CD14-positive monocyte (primary cell): ENCODE results near the gene TPST1. TPM values are rescaled to one million over a fixed set of nuclear protein-coding genes. Genes with fewer than 3 reads are reported as not detected.

ENCODE experiments used
- DNase-seq, 3 donors: peaks; one replicate each; pipeline ENCODE4 v3.0.0-alpha.2; 2011 to 2022
- H2AFZ ChIP-seq: 2 replicates; pipeline ENCODE4 v1.6.0; 2012; ENCODE audit warnings: mild to moderate bottlenecking, low read depth, low read length, inconsistent platforms; ENCODE audit not compliant: insufficient read depth, poor library complexity, severe bottlenecking
- H3K27ac ChIP-seq, 2 donors: 1 replicate in 1 of 2; 2 replicates in 1 of 2; pipeline ENCODE4 v1.5.1; 2012 to 2013; ENCODE audit warnings: low read length in 2 of 2, control low read depth in 1 of 2, inconsistent platforms in 1 of 2, low read depth in 1 of 2, mild to moderate bottlenecking in 1 of 2
- H3K27me3 ChIP-seq, 2 donors: one replicate each; pipeline versions ENCODE4 v1.6.0 to v1.6.1; 2011 to 2013; ENCODE audit warnings: low read length in 2 of 2; ENCODE audit not compliant: control insufficient read depth in 2 of 2, insufficient read depth in 2 of 2
- H3K36me3 ChIP-seq, 2 donors: replicated peaks in 1 of 2; 1 replicate in 1 of 2; 2 replicates in 1 of 2; pipeline versions ENCODE4 v1.5.1 to v1.6.1; 2012 to 2013; ENCODE audit warnings: low read length in 2 of 2, control low read depth in 1 of 2, inconsistent platforms in 1 of 2, mild to moderate bottlenecking in 1 of 2; ENCODE audit not compliant: insufficient read depth in 2 of 2, control insufficient read depth in 1 of 2
- H3K4me1 ChIP-seq, 2 donors: 1 replicate in 1 of 2; 2 replicates in 1 of 2; pipeline versions ENCODE4 v1.5.1 to v1.6.1; 2012 to 2013; ENCODE audit warnings: low read length in 2 of 2, control low read depth in 1 of 2, inconsistent platforms in 1 of 2, mild to moderate bottlenecking in 1 of 2, moderate library complexity in 1 of 2; ENCODE audit not compliant: insufficient read depth in 2 of 2, control insufficient read depth in 1 of 2
- H3K4me2 ChIP-seq: replicated peaks from 2 replicates; pipeline ENCODE3; 2012; ENCODE audit warnings: low read length, moderate library complexity, mild to moderate bottlenecking; ENCODE audit not compliant: poor library complexity, severe bottlenecking; ENCODE audit errors: extremely low read depth
- H3K4me3 ChIP-seq, 3 experiments: fragments of 200-600 bp in 1 of 3; sonication (generic) in 1 of 3; replicated peaks in 1 of 3; 1 replicate in 2 of 3; 2 replicates in 1 of 3; pipeline ENCODE4 v1.5.1; 2011 to 2013; ENCODE audit warnings: low read length in 3 of 3, mild to moderate bottlenecking in 3 of 3, control low read depth in 2 of 3, low read depth in 2 of 3, inconsistent platforms in 1 of 3, moderate library complexity in 1 of 3
- H3K79me2 ChIP-seq: 2 replicates; pipeline ENCODE4 v1.6.0; 2012; ENCODE audit warnings: mild to moderate bottlenecking, control low read depth, inconsistent platforms, low read length, moderate library complexity; ENCODE audit not compliant: insufficient read depth
- H3K9ac ChIP-seq: 2 replicates; pipeline ENCODE4 v1.6.0; 2017; ENCODE audit warnings: low read length, mild to moderate bottlenecking; ENCODE audit not compliant: insufficient read depth, poor library complexity, severe bottlenecking
- H3K9me3 ChIP-seq, 2 donors: replicated peaks in 1 of 2; 1 replicate in 1 of 2; 2 replicates in 1 of 2; pipeline versions ENCODE4 v1.5.1 to v1.6.1; 2012 to 2013; ENCODE audit warnings: low read length in 2 of 2, control low read depth in 1 of 2; ENCODE audit not compliant: control insufficient read depth in 1 of 2, insufficient read depth in 1 of 2
- H4K20me1 ChIP-seq: 2 replicates; pipeline ENCODE4 v1.6.0; 2012; ENCODE audit warnings: mild to moderate bottlenecking, low read length, control low read depth, moderate library complexity; ENCODE audit not compliant: insufficient read depth
- H3K27ac Mint-ChIP-seq, 7 donors: one replicate each; pipeline ENCODE4 v1.8.0; 2020; ENCODE audit warnings: mild to moderate bottlenecking in 7 of 7, mixed read lengths in 7 of 7, moderate library complexity in 6 of 7, inconsistent platforms in 2 of 7
- H3K27me3 Mint-ChIP-seq, 3 donors: one replicate each; pipeline ENCODE4 v1.8.0; 2021 to 2022; ENCODE audit warnings: low read depth in 3 of 3, mild to moderate bottlenecking in 3 of 3, mixed read lengths in 3 of 3, moderate library complexity in 3 of 3, inconsistent platforms in 1 of 3
- H3K36me3 Mint-ChIP-seq, 2 donors: one replicate each; pipeline ENCODE4 v1.8.0; 2020; ENCODE audit warnings: mixed read lengths in 2 of 2, inconsistent platforms in 1 of 2, mild to moderate bottlenecking in 1 of 2
- H3K4me1 Mint-ChIP-seq: one replicate; pipeline ENCODE4 v1.8.0; 2020; ENCODE audit warnings: mild to moderate bottlenecking, mixed read lengths
- H3K4me3 Mint-ChIP-seq, 2 donors: one replicate each; pipeline ENCODE4 v1.8.0; 2020; ENCODE audit warnings: mild to moderate bottlenecking in 2 of 2, mixed read lengths in 2 of 2, moderate library complexity in 1 of 2
- H3K9me3 Mint-ChIP-seq, 7 donors: one replicate each; pipeline ENCODE4 v1.8.0; 2020 to 2022; ENCODE audit warnings: mixed read lengths in 7 of 7, mild to moderate bottlenecking in 6 of 7, moderate library complexity in 6 of 7, inconsistent platforms in 2 of 7
- WGBS: methylation state at CpG from one replicate; pipeline ENCODE4 v1.1.5; 2013; ENCODE audit warnings: missing lambda C conversion rate; ENCODE audit not compliant: insufficient coverage; 5-methylcytosine and 5-hydroxymethylcytosine counted together
- intact Hi-C, 2 donors: fragments of 100-400 bp; cut with micrococcal nuclease; formaldehyde crosslinking; loops; one replicate each; pipeline versions ENCODE4 v1.15.0 to v1.15.1; 2023
- polyA plus RNA-seq, 3 donors: library from polyadenylated mRNA; depleted of rRNA in 1 of 3; unstranded in 2 of 3; stranded (reverse) in 1 of 3; fragments of 300-500 nt in 2 of 3; fragments of >200 nt in 1 of 3; fragmentation: Illumina TruSeq in 2 of 3; gene quantifications; 1 replicate in 2 of 3; 2 replicates in 1 of 3; pipeline ENCODE4 v1.2.3, GENCODE V29; 2012 to 2021
- TF ChIP-seq, protein P1 (sequence below): fragments of 200-600 bp; IDR thresholded peaks from one replicate; pipeline ENCODE4 v1.8.0; 2022; ENCODE audit warnings: antibody characterized with exemption, mild to moderate bottlenecking

TPST1 gene
- polyA plus RNA-seq, 3 donors = 0.54 to 4.8 (median 4.2) TPM

DNA sequence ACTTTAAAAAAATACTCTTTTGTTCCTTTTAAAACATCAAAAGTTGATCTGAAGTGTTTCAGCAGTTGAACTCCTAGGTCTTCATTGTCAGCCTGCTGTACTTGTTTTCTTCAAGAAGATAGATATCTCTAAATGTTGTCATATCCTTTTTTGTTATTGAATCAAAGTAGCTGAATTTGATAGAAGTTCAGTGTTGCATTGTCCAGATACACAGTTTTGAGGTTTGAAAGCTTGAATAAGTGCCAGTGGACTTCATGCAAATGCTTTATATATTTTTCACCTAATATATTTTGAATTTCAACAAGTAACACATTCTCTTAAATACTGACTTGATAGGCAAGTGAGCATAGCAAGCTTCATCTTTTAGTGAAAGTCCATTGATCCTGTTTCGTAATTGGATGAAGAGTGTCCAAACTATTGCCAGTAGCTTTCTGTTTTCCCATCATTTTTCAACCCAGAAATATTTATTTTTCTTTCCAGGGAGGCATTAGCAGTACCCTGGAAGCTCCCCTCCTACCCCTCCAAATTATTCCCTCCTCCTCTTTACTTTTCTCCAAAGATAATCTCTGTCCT, 114.4 kb downstream of the TPST1 start:
- Mint-ChIP-seq H3K27ac (no peak overlapping the region), H3K4me3 (no peak overlapping the region), H3K9me3 (peaks cover 6 to 19% (median 12%) of the 10 kb centered on the region in 7 donors), H3K36me3 (no peaks in the 10 kb centered on the region), H3K27me3 (peaks cover 0 to 2% (median 2%) of the 10 kb centered on the region in 3 donors), H3K4me1 (peaks cover under 1% of the 10 kb centered on the region)
- no peaks in the 10 kb centered on the region for H3K4me1 ChIP-seq
- no peak overlapping the region for H3K4me2 ChIP-seq
- H3K9me3 ChIP-seq = peaks cover 0 to 11% of the 10 kb centered on the region in 2 donors
- H3K79me2 ChIP-seq = no peaks in the 10 kb centered on the region
- DNase-seq = no peak
- H3K27me3 ChIP-seq = no peaks in the 10 kb centered on the region
- no peak overlapping the region for H2AFZ ChIP-seq
- no peak overlapping the region for H3K4me3 ChIP-seq
- H3K9ac ChIP-seq = no peak overlapping the region
- no peak overlapping the region for H3K27ac ChIP-seq
- H3K36me3 ChIP-seq = no peaks in the 10 kb centered on the region
- H4K20me1 ChIP-seq = no peaks in the 10 kb centered on the region
- intact Hi-C loops = no loop called here
- no CpG with 5 or more reads among the region's 1 CpG for WGBS
- TF ChIP-seq, protein P1, sequence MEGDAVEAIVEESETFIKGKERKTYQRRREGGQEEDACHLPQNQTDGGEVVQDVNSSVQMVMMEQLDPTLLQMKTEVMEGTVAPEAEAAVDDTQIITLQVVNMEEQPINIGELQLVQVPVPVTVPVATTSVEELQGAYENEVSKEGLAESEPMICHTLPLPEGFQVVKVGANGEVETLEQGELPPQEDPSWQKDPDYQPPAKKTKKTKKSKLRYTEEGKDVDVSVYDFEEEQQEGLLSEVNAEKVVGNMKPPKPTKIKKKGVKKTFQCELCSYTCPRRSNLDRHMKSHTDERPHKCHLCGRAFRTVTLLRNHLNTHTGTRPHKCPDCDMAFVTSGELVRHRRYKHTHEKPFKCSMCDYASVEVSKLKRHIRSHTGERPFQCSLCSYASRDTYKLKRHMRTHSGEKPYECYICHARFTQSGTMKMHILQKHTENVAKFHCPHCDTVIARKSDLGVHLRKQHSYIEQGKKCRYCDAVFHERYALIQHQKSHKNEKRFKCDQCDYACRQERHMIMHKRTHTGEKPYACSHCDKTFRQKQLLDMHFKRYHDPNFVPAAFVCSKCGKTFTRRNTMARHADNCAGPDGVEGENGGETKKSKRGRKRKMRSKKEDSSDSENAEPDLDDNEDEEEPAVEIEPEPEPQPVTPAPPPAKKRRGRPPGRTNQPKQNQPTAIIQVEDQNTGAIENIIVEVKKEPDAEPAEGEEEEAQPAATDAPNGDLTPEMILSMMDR = no peak

DNA sequence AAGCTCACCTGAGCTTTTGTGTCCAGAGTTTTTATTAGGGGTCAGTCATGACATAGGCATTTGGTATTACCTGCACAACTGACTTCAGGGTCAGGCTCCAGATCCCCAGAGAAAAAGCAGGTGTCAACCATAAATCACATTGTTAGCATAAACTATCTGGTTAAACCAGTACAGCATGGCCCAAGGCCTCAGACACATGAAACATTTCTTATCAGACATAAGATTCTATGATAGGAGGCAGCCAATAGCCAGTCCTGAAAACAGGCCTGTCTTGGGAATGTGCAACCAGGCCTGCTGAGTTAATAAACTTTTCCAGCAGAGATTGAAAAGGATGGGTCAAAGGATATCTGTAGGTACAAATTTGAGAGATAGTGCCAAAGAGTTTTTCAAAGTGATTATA, 116.1 kb downstream of the TPST1 start:
- intact Hi-C loops = no loop called here
- H3K4me1 Mint-ChIP-seq = peaks cover 11% of the 10 kb centered on the region
- H2AFZ ChIP-seq = no peak overlapping the region
- H3K9me3 ChIP-seq = peaks cover 0 to 11% of the 10 kb centered on the region in 2 donors
- H3K27ac ChIP-seq = no peak overlapping the region
- no peak overlapping the region for H3K4me3 Mint-ChIP-seq
- peaks cover 6 to 25% (median 12%) of the 10 kb centered on the region in 7 donors for H3K9me3 Mint-ChIP-seq
- H3K79me2 ChIP-seq = no peaks in the 10 kb centered on the region
- no peaks in the 10 kb centered on the region for H3K4me1 ChIP-seq
- H3K9ac ChIP-seq = no peak overlapping the region
- no peak overlapping the region for H3K4me3 ChIP-seq
- H3K36me3 ChIP-seq = no peaks in the 10 kb centered on the region
- no peaks in the 10 kb centered on the region for H3K27me3 ChIP-seq
- TF ChIP-seq, protein P1 = no peak
- no peaks in the 10 kb centered on the region for H3K36me3 Mint-ChIP-seq
- H3K27ac Mint-ChIP-seq = no peak overlapping the region
- peaks cover 0 to 2% (median 0%) of the 10 kb centered on the region in 3 donors for H3K27me3 Mint-ChIP-seq
- H3K4me2 ChIP-seq = no peak overlapping the region
- no peaks in the 10 kb centered on the region for H4K20me1 ChIP-seq
- DNase-seq = no peak
